Measurements from ENCODE around the gene CORIN.

The CORIN gene

DNA sequence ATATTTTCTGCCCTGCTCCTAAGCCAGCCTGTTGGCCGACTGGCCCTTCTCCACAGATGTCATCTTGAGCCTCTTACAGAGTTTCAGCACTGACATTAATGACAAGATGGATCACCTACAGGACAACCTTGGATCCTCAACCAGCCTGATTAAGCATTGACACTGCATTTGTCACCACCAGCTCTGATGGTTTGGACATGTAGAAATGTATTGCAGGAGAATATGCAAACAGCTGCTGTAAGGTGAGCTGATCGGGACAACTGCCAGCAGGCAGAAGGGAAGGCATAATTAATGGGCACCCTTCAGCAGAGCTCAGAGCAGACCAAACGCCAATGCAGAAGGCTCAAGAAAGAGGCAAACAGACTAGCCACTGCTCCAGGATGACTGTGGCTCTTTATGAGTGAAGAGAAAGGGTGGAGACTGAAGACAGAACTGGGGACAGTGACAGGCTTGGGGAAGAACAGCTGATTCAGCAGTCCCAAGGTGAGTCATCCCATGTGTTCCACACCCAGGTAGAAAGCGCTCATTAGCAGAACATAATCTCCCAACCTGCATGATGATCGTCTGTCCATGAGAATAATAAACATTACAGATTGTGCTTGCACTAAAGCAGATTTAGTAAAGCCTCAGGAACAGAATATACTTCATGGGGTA is 6.7 kb downstream of the CORIN start:
- ATAC-seq = no peak

GRCh38 chr4:47830265-47831025 is 7.4 kb downstream of the CORIN start:
- no peak for DNase-seq
- ATAC-seq = no peak

More for the DNA sequence above, 6.7 kb downstream of the CORIN start:
- no peak for DNase-seq

GRCh38 chr4:47829438-47829837 is 8.4 kb downstream of the CORIN start:
- no peak for ATAC-seq

DNA sequence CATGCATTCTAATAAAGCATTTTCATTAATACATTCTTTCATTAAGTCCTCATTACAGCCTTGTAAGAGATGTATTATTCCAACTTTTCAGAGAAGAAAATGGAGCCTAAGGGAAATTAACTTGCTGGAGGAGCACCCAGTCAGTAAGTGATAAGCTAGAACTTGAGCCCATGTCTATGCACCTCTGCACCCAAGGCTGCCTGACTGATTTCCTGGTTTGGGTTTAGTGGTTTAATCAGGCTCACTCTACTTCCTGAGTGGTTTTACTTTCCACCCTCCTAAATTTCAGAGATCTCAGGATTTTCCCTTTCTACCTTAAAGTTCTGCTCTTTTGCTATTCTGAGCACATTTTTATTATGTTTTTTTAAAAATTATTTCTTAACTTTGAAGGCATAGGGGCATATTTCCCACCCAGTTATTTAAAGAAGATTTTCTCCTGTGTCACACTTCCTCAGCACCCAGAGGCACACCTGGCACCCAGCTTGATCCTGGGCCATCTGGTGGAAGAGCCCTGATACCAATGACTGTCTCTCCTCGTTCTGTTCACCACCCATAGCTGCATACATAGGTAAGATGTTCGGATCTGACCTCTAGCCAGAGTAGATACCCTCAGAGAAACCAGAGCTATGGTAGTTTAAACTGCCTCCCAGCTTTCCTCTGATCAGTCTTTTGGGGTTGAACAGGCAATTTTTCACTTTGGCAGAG is 10.4 kb downstream of the CORIN start:
- ATAC-seq (no peak), DNase-seq (no peak)

More at GRCh38 chr4:47829438-47829837, 8.4 kb downstream of the CORIN start:
- DNase-seq = no peak

GRCh38 chr4:47824840-47825239 is 13.0 kb downstream of the CORIN start:
- DNase-seq = no peak
- peak; percentile 32 for ATAC-seq

DNA sequence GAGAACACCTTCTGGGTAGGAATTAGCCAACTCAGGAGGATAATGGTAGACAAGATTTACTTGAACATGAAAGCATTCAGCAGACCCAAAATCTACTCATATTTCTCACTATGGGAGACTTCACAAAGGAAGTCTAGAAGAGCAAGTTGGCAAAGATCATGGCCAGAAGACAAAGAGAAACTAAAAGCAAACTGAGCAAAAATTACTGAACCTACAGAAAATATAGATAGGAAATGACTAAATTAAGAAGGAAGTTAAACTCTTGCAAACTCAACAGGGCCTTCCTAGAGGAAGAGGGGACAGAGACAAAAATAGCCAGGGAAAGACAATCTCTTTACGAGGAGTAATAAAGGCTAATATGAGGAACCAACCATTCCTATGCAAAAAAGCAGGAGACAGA is 18.7 kb downstream of the CORIN start:
- DNase-seq (no peak), ATAC-seq (no peak)

DNA sequence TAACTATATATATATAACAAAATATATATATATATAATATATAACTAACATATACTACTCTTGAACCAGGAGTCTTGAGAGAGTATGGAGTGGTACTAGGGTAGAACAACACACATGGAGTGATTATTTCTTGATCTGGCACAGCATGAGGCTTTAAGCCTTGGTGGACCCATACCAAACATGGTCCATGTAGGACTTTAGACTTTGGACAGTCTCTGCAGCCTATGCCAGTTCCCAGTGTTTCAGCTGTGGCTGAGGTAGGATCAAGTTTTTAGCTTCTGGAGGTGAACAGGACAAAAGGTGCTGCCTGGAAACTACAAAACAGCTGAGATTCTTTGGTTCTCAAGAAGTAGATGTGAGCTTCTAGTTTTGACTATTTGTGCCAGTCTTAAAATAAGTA is 20.6 kb downstream of the CORIN start:
- ATAC-seq (no peak), DNase-seq (no peak)

DNA sequence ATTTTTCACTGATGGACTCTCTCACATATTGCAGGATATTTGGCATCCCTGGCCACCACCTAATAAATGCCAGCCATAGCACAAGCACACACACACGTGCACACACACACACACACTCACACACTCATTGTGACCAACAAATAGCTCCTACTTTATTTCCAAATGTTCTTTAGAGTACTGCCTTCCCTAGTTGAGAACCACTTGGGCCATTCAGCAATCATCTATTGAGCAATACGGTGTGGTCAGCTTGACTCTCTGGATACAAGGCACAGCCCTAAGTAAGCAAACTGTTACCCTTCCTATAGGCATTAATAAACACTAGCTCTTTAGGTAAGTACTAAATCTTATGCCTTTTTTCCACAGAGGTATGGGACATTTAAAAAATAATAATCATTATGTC is 21.1 kb downstream of the CORIN start:
- no peak for DNase-seq
- no peak for ATAC-seq

- DNase-seq (no peak), ATAC-seq (no peak)
Measured at GRCh38 chr4:47814618-47815295, 23.1 kb downstream of the CORIN start.

DNA sequence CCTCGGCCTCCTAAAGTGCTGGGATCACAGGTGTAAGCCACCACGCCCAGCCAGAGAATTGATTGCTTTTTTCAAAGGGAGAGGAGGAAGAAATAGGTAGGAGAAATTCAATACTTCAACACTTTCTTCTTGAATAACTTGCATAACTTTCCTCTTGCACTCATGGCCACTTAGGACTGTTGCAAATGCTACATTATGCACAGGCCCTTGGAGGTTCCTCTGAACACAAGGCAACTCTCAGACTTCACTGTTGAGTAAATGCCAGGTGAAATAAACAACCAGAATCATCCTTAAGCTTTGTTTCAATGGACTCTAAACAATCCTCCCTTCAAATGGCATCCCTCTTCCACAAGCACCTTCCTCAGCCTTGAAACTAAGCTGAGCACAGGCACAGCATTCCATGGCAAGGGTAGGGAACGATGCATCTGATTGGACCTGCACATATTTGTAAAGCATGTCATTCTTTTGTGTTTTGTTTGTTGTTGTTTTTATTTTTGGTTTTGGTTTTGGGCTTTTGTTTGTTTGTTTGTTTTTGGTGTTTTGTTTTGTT is 28.1 kb downstream of the CORIN start:
- DNase-seq = no peak
- ATAC-seq = no peak

GRCh38 chr4:47804598-47804997 is 33.3 kb downstream of the CORIN start:
- no peak for ATAC-seq
- DNase-seq = no peak

DNA sequence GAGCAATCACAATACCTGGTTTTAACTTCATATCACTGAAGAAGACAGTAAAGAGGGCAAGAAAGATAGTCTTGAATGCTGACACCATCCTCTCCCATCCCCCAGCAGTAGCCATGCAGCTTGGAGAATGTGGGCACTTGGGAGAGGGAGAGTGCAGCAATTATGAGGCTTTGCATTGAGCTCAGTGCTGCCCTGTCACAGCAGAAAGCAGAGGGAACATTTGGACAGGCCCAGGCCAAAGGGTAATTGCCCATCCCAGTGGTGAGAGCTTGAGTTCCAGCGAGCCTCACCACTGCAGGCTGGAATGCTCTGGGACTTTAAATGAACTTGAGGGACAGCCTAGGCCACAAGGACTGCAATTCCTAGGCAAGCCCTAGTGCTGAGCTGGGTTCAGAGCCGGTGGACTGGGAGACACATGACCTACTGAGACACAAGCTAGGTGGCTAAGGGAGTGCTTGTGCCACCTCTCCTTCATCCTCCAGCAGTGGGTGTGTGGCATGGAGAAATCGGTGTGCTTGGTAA is 36.3 kb downstream of the CORIN start:
- ATAC-seq = no peak
- no peak for DNase-seq

DNA sequence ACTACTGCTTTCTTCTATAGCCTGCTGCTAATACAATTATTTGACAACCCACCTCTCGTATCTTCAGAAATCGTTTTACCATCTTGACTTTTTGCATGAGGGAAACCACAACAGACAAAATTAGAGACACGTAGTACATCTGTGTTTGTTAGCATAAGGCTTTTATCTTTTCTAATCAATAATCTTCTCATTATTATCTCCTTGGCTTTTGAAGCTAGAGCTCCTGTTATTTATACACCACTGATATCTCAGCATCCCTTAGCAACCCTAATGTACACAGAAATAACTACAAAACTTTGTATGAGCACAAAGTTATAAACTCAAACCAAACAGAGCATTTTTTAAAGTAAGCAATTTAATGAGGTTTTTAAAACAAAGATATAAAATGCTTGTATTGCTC is 39.7 kb downstream of the CORIN start:
- DNase-seq (no peak), ATAC-seq (no peak)

GRCh38 chr4:47791965-47792364 is 45.9 kb downstream of the CORIN start:
- no peak for ATAC-seq

DNA sequence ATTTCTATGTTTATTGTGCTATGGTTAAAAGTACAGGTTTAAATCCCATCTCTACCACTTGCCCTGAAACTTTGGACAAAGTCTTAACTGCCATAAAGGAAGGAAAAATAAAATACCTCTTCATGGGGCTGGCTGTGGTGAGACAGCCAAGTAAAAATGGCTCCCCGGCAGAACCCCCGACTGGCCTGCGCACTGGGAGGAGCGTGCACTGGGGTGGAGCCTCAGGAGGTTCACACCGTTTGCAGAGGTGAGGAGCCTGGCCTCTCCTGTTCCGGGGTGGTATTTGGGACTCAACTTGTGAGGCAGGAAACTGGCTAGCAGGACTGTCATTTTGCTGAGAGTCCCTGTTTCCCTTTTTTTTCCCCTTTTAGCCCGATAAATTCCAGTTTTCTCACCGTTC is 47.8 kb downstream of the CORIN start:
- no peak for ATAC-seq

More at GRCh38 chr4:47791965-47792364, 45.9 kb downstream of the CORIN start:
- no peak for DNase-seq

GRCh38 chr4:47788126-47788525 is 49.7 kb downstream of the CORIN start:
- DNase-seq = no peak

More for the DNA sequence above, 47.8 kb downstream of the CORIN start:
- no peak for DNase-seq

DNA sequence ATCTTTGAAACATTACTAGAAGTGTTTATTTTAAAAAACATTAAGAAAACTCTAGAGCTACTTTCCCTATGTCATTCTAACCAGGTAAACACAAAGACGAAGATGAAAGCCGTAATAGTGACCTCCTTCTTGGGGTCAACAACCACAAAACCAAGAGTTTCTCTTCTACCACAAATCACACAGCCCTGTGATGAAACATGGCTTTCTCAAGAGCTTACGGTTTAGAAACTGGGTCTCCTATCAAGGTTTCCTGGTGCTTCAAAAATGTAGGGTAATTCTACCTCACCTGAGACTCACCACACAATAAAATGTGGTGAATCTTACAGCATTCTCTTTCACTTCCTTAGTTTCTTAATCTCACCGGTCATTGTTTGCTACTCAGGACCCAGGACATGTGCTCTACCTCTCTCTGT is 50.9 kb downstream of the CORIN start:
- ATAC-seq (no peak), DNase-seq (no peak)

More at GRCh38 chr4:47788126-47788525, 49.7 kb downstream of the CORIN start:
- ATAC-seq = no peak

- ATAC-seq (no peak), DNase-seq (no peak)
Measured at GRCh38 chr4:47785153-47785552, 52.7 kb downstream of the CORIN start.

GRCh38 chr4:47784222-47784621 is 53.6 kb downstream of the CORIN start:
- no peak for ATAC-seq
- DNase-seq = no peak

DNA sequence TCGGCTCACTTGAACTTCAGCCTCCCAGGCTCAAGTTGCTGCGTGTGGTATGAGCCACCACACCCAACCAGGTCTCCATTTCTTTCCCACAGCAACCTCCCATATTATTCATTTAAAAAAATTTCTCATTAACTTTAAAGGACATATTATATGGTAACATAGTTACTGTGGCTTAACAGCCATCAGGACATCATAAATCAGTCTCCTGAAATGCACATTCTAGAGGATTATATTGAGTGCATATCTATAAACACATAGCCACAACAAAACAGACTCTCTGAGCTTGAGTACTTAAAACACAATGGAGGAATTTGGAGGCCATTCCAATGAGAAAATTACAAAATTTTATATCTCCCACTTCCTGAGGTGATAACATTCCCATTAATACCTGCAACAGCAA is 61.5 kb downstream of the CORIN start:
- DNase-seq (no peak), ATAC-seq (no peak)

DNA sequence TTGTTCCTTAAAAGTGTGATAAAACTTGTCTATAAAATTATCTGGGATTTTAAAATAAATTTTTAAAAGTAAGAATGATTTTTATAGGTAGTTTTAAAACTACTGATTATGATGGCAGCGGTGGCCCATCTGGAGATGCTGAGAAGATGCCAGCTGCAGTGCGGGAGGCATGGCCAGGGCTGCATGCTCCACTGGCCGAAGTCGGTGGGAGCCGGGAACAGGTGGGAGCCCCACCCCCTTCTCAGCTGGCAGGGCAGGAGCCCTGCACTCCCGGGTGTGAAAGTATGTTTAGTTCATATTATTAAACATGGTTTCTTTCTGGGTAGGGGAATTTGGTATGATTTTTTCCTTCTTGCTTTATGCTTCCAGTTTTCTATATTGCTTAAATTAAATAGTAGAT is 63.8 kb downstream of the CORIN start:
- DNase-seq (no peak), ATAC-seq (no peak)

DNA sequence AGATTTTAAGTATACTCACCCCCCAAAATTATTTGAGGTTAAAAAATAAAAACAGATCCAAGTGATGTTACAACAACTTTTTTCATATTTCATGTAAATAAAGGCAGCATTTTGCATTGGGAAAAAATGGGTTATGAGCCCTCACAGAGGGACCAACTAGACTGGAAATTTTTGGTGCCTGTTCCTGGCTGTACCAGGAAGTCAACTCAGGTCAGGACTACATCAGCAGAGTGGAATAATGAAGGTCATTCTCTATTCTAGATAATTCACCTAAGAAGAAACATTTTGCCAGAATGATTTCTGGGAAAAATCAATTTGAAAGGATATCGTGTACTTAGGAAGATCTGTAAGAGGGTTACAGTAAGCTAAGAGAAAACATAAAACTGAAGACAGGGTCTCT is 66.8 kb downstream of the CORIN start:
- ATAC-seq = no peak
- no peak for DNase-seq

Measured in stimulated activated naive CD8-positive, alpha-beta T cell treated with anti-CD3 and anti-CD28 coated beads, Interleukin-15, Interleukin-2, amounts not matched to agents 100 U/mL and 50 U/mL, for 24 hours (primary cell).